ENCODE results near the gene DPP10.

The DPP10 gene

DNA sequence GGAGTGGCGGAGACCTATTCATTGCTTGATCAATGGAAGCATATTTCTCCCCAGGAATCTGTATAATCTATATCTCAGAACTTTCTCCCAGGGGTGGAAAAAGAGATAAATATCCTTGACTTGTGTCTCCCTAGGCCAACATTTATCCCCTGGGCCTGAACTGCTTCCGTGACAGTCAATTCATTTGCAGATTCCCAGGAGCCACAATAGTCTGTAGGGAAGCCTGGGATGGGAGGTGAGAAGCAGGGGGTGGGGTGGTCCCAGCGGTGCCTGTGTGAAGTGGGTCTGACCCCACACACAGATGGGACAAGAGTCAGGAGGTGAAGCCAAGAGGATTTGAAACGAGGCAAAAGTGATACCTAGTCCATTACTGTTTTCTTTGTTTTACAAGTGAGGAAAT lies 166.8 kb downstream of the DPP10 start:
- DNase-seq (ENCODE audit: low spot score), result no peak

- no peak for DNase-seq (ENCODE audit: low spot score)
Measured at GRCh38 chr2:114609801-114610200, 167.4 kb downstream of the DPP10 start.

- DNase-seq (ENCODE audit: low spot score), result peak; percentile 6
Measured at GRCh38 chr2:114610677-114611076, 168.2 kb downstream of the DPP10 start.

GRCh38 chr2:114614592-114614991 lies 172.2 kb downstream of the DPP10 start:
- no peak for DNase-seq (ENCODE audit: low spot score)

DNA sequence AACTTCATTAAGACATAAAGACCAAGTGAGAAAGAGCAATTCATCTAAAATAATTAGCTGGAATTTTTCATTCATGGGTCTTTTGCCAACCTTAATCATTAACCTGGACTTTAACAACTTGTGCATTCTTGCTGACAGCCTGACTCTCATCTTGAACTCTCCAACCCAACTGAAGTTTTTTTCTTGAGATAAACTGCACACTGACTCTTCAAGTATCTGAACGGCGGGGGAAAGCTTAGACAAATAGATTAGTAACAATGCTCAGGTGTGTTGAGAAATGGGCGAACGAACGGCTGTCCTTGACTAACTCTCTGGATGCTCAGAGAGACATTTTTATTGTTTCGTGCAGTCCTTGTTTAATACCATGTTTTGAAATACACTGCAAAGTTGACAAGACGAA lies 186.0 kb downstream of the DPP10 start:
- DNase-seq (ENCODE audit: low spot score), result no peak

DNA sequence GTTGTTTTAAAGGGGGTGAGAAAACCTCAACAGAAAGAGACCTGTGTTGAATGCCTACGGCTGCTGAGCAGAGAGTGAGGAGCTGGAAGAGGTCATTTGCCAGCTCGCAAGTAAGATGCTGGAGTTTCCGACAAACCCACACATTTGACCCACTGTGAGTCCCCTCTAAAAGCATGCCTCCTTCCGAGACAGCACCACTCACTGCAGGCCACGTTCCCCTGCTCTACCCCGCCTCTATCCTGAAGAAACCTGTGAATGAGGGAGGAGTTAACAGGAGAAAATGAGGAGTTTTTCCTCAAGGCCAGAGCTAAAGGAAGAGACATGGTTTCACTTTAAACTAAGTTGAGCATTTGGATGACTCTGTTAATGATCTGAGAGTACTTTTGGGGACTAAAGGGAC lies 188.7 kb downstream of the DPP10 start:
- DNase-seq (ENCODE audit: low spot score), result no peak

DNA sequence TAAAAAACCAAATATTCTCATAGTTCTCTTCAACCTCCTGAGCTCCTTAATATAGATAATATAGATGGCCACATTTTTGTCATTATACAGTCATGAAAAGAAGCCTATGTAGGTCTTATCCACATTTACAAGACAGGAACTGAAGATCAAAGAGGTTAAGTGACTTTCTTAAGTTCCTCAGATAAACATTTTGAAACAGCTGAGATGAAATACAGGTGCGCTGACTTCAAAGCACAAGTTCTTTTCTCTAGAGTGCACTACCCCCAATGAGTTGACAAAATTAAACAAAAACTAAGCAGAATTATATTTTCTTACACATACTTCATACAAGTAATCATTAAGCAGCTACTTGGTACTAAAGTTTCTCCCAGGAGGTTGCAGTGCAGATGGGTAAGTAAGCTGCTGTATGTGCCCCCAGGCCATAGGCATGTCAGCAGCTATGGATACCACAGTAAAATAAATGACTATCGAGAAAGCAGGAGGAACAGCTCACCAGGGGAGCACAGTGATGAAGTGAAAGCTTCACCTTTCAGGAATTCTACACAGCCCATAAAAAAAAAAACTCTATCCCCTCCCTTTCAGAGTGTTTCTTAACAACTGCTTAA lies 199.8 kb downstream of the DPP10 start:
- DNase-seq (ENCODE audit: low spot score), result no peak

GRCh38 chr2:114642988-114643553 lies 200.6 kb downstream of the DPP10 start:
- no peak for DNase-seq (ENCODE audit: low spot score)

- no peak for DNase-seq (ENCODE audit: low spot score)
Measured at GRCh38 chr2:114651933-114652332, 209.5 kb downstream of the DPP10 start.

DNA sequence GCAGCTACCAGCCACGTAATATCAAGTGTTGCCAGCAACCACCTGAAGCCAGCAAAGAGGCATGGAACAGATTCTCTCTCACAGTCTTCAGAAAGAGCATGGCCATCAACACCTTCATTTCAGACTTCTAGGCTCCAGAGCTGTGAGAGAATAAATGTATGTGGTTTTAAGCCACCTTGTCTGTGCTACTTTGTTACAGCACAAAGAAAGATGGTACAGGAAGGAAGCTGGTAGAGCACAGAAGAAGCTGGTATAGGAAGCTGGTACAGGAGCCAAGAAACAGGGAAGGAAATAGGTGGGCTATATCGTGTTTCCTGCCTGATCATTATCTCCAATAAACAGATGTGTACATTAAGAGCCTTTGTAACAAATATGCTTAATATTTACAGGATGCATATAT lies 217.4 kb downstream of the DPP10 start:
- DNase-seq (ENCODE audit: low spot score), result no peak

DNA sequence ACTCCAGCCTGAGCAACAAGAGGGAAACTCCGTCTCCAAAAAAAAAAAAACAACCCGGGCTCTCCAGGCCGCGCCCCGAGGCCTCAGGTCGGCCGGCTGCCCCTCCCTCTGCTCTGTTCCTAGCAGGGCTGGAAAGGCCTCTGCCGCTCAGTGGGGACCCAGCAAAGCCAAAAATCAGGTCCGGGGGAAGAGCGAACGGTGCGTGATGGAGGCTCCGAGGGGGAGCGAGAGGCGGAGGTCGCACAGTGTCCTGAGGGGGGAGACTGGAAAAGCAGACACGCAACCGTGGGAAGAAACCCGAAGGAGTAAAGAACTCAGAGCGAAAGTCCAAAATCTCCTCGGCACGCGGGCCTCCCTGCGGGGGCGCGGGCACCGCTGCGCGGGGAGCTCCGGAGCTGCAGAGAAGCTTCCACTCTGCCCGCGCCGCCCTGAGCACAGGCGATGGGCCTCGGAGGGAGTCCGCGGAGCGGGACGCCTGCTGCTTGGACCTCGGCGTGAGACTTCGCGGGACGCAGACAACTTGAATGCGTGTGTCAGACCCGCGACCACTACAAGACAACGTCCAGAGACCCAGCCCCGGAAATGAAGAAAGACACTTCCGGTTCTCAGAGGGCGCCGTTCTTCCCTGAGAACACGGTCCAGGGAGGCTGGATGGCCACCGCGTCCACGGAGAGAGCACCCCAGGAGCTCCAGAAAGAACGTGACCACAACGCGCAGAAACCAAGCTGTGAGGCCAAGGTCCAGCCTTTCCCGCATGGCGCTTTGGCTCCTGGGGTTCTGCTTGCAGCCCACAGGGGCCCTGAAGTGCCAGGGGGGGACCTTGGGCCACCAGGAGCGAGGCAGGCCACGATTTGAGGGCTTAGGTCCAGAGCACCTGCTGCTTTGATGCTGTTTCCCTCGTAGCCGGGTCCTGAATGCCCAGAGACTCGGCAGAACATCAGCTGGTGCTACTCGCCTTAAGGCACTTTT lies 219.8 kb downstream of the DPP10 start:
- peak; percentile 26 for DNase-seq (ENCODE audit: low spot score)

DNA sequence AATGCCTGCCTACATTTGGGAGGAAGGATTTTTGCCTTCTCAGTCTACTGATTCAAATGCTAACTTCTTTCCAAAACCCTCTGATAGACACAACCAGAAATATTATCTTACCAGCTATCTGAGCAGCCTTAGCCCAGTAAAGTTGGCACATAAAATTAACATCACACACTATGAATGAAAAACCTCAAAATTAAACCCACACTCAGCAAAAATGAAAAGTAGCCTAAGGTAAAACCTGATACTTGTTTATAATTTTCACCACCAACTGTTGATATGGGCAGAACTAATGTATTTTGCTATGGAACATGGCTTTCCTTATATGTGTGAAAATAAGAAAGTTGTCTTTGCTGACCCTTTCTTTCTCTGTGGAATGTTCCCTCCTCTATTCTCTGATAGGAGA lies 226.0 kb downstream of the DPP10 start:
- no peak for DNase-seq (ENCODE audit: low spot score)

- DNase-seq (ENCODE audit: low spot score), result no peak
Measured at GRCh38 chr2:114683251-114683650, 240.8 kb downstream of the DPP10 start.

- no peak for DNase-seq (ENCODE audit: low spot score)
Measured at GRCh38 chr2:114684403-114684802, 242.0 kb downstream of the DPP10 start.

DNA sequence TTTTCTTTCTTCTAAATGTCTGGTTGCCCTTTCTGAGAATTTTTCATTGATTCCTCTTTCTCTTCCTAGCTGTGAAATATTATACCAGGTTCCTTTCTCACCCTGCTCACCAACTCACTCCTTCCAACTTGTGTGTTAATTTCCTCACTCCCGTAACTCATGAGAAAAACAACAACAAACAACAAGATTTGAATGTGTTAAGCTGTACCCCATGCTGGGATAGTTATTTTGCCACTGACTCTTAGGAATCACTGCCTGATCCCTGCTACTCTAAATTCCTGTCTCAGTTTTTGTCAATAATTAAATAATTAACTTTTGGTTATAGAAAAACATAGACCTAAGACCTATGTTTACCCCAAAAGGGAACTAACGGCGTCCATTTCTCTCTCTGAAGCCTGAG lies 242.7 kb downstream of the DPP10 start:
- DNase-seq (ENCODE audit: low spot score), result no peak

DNA sequence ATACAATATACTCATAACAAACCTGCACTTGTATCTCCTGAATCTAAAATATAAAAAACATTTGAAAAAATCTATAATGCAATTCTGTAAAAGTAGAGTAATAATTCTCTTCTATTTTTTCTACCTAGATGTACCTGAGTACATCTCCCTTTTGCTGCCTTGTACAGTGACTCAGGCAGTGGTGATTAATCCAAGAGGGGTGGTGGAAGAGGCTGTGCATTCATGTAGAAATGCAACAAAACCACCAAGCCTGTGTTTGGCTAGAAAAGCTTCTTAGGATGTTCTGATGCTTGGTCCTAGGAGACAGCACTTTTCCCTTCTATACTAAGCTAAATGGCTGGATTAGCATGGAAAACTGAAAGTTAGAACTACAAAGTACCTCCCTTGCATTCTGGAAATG lies 245.8 kb downstream of the DPP10 start:
- no peak for DNase-seq (ENCODE audit: low spot score)

- no peak for DNase-seq (ENCODE audit: low spot score)
Measured at GRCh38 chr2:114698520-114698919, 256.1 kb downstream of the DPP10 start.

GRCh38 chr2:114699423-114699944 lies 257.0 kb downstream of the DPP10 start:
- DNase-seq (ENCODE audit: low spot score), result no peak

GRCh38 chr2:114700440-114700839 lies 258.0 kb downstream of the DPP10 start:
- DNase-seq (ENCODE audit: low spot score), result no peak

DNA sequence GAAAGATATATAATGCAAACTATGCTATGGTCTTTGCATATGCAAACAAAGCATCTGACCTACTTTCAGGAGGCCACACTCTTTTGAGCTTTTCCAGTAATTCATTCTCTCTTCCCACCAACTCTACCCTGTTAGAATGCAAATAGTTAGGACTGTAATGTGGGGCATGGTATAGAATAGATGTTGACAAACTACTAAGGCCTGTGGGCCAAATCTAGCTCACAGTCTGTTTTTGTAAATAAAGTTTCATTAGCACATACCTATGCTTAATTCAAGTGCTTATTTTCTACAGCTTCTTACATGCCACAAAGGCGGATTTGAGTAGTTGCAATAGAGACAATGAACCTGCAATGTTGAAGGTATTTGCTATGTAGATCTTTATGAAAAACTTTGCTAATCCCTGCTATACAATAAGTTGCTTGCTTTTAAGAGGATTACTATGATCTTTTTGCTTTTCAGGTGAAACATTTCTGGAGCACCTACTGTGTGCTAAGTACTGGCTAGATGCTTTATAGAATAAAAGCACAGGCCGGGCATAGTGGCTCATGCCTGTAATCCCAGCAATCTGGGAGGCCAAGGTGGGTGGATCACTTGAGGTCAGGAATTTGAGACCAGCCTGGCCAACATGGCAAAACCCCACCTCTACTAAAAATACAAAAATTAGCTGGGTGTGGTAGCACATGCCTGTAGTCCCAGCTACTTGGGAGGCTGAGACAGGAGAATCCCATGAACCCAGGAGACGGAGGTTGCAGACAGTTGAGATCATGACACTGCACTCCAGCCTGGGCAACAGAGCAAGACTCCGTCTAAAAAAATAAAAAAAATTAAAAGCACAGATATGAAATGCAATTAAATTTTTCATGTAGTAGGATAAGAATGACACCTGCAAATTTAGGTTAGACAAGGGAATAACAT lies 267.8 kb downstream of the DPP10 start:
- DNase-seq (ENCODE audit: low spot score), result no peak

GRCh38 chr2:114714313-114714712 lies 271.9 kb downstream of the DPP10 start:
- DNase-seq (ENCODE audit: low spot score), result peak; percentile 67

DNA sequence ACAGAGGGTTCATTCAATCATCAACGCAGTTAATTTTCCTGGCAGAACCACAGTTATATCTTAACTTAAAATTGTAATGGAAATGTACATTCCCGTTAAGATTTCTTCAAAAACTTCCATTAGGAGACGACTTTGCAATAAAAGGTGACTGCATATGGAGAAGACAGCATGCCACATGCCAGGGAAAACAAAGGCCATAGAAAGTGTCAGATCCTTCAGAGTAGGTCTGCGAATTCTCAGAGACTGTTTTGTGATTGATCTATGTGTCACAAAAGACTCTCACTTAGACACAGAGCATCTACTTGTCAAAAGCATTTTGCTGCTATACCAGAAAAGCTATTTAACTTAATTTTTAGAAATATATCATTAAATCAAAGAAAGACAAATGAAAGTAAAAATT lies 274.6 kb downstream of the DPP10 start:
- DNase-seq (ENCODE audit: low spot score), result no peak
